Kidney (tissue), 14 donors: Measurements from ENCODE around the gene IFFO2. TPM values are rescaled to one million over a fixed set of nuclear protein-coding genes. Genes with fewer than 3 reads are reported as not detected.

Experiments used
- DNase-seq, 5 donors: peaks; one replicate each; pipeline ENCODE4 v3.0.0-alpha.2; 2013 to 2020
- FAIRE-seq: peaks from 2 replicates; lab custom pipeline; 2012; peaks lifted over from hg19 to GRCh38; lab: Jason Lieb, UNC
- H3K27ac ChIP-seq, 2 donors: one replicate each; pipeline ENCODE4 v1.7.0; 2013; ENCODE audit warnings: low read depth in 2 of 2, low read length in 2 of 2, inconsistent platforms in 1 of 2
- H3K27me3 ChIP-seq: one replicate; pipeline ENCODE4 v1.7.1; 2013; ENCODE audit warnings: low read length, inconsistent platforms; ENCODE audit not compliant: control insufficient read depth, insufficient read depth
- H3K36me3 ChIP-seq, 3 donors: one replicate each; pipeline versions ENCODE4 v1.7.0 to v1.7.1; 2013; ENCODE audit warnings: low read length in 3 of 3, control low read depth in 1 of 3, inconsistent platforms in 1 of 3; ENCODE audit not compliant: insufficient read depth in 3 of 3, control insufficient read depth in 2 of 3
- H3K4me1 ChIP-seq, 3 donors: one replicate each; pipeline versions ENCODE4 v1.7.0 to v1.7.1; 2013; ENCODE audit warnings: low read length in 3 of 3, inconsistent platforms in 1 of 3, low read depth in 1 of 3; ENCODE audit not compliant: control insufficient read depth in 2 of 3, insufficient read depth in 2 of 3
- H3K4me3 ChIP-seq, 3 donors: one replicate each; pipeline versions ENCODE4 v1.7.0 to v1.8.1; 2013; ENCODE audit warnings: low read length in 3 of 3, control low read depth in 1 of 3, inconsistent platforms in 1 of 3
- H3K9ac ChIP-seq, 3 donors: one replicate each; pipeline versions ENCODE4 v1.7.0 to v1.7.1; 2013; ENCODE audit warnings: low read length in 3 of 3, control low read depth in 1 of 3, inconsistent platforms in 1 of 3
- H3K9me3 ChIP-seq, 3 donors: one replicate each; pipeline versions ENCODE4 v1.7.0 to v1.7.1; 2013; ENCODE audit warnings: low read length in 3 of 3, control low read depth in 1 of 3, inconsistent platforms in 1 of 3; ENCODE audit not compliant: control insufficient read depth in 2 of 3, insufficient read depth in 1 of 3
- CTCF ChIP-seq: IDR thresholded peaks from 3 replicates; pipeline ENCODE4 v1.5.1; 2012; ENCODE audit warnings: mild to moderate bottlenecking, moderate library complexity, borderline replicate concordance; ENCODE audit not compliant: insufficient read depth; ENCODE audit errors: extremely low read depth
- intact Hi-C: fragments of 100-400 bp; cut with DNase I; formaldehyde crosslinking; loops from one replicate; pipeline ENCODE4 v1.11.1; 2022
- polyA plus RNA-seq: library from polyadenylated mRNA; stranded (reverse); fragments of 350-450 nt; fragmentation: Illumina TruSeq; extraction: RNeasy Lipid Tissue Mini Kit (QIAGEN cat#74804); gene quantifications from one replicate; pipeline ENCODE4 v1.2.3, GENCODE V29; 2014; ENCODE audit warnings: low read depth, low replicate concordance; ENCODE audit not compliant: insufficient read depth
- total RNA-seq: library from RNA; stranded (reverse); fragmentation: NEBNext Ultra II Directional; extraction: Animal tissue kit (Norgen Biotek cat#: 25700); gene quantifications from one replicate; pipeline ENCODE4 v1.2.1, GENCODE V29; 2021
- donor health status: control.
- donor health status: control.
- donor health status: control.
- donor health status: control.
- donor health status: control.
- donor health status: DM: yes; HTN: yes; CAD: no.
- donor health status: Normal renal cell carcinoma (clear cell type).

IFFO2 gene
- total and polyA plus RNA-seq, 2 donors from 2014 or later = 7.5 to 23.1 TPM

GRCh38 chr1:18989176-18989799 is 32.8 kb upstream of the IFFO2 start:
- Histone ChIP-seq H3K4me3 (no peak overlapping the region), H3K27ac (no peak overlapping the region), H3K9ac (no peak overlapping the region), H3K9me3 (no peaks in the 10 kb centered on the region), H3K4me1 (peaks cover 2 to 6% (median 3%) of the 10 kb centered on the region in 3 donors), H3K27me3 (no peaks in the 10 kb centered on the region), H3K36me3 (no peaks in the 10 kb centered on the region)
- TF ChIP-seq CTCF = no peak
- FAIRE-seq (no peak), DNase-seq (peak in 2 of 5 donors; percentile 20)
- intact Hi-C loops = no loop called here

GRCh38 chr1:18981242-18981641 is 24.8 kb upstream of the IFFO2 start:
- Histone ChIP-seq H3K9me3 (no peaks in the 10 kb centered on the region), H3K9ac (no peak overlapping the region), H3K4me3 (no peak overlapping the region), H3K4me1 (no peaks in the 10 kb centered on the region), H3K27ac (no peak overlapping the region), H3K36me3 (no peaks in the 10 kb centered on the region), H3K27me3 (no peaks in the 10 kb centered on the region)
- TF ChIP-seq CTCF = no peak
- no peak for FAIRE-seq
- DNase-seq = no peak
- intact Hi-C loops = no loop called here

- Histone ChIP-seq H3K9me3 (no peaks in the 10 kb centered on the region), H3K27ac (no peak overlapping the region), H3K36me3 (no peaks in the 10 kb centered on the region), H3K27me3 (no peaks in the 10 kb centered on the region), H3K9ac (no peak overlapping the region), H3K4me3 (no peak overlapping the region), H3K4me1 (no peaks in the 10 kb centered on the region)
- intact Hi-C loops = no loop called here
- FAIRE-seq (no peak), DNase-seq (no peak)
- no peak for TF ChIP-seq CTCF
Observed at GRCh38 chr1:18978706-18979105, 22.2 kb upstream of the IFFO2 start.

GRCh38 chr1:18977428-18977827 is 21.0 kb upstream of the IFFO2 start:
- no peak for TF ChIP-seq CTCF
- DNase-seq (no peak), FAIRE-seq (no peak)
- Histone ChIP-seq H3K4me1 (no peaks in the 10 kb centered on the region), H3K9ac (no peak overlapping the region), H3K36me3 (no peaks in the 10 kb centered on the region), H3K27ac (no peak overlapping the region), H3K9me3 (no peaks in the 10 kb centered on the region), H3K4me3 (no peak overlapping the region), H3K27me3 (no peaks in the 10 kb centered on the region)
- intact Hi-C loops = no loop called here
